ENCODE data around the gene ATAD2B.

Gene ATAD2B

DNA sequence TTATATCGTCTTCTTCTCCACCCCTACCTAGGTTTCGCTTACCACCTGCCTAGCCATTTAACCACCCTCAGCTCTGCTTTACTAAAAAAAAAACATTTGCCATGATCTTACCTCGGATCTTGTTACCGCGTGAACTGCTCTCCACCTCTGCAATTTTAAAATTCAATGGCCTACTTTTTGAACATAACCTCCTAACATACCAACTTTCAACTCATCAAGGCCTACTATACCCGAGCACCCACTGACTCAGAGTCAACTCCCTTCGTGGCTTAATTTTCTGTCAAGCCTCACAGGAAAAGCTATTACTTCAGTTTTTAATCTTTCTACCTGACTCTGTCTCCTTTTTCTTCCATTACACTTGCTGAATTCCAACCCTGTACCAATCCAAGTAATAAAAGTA is 55.7 kb downstream of the ATAD2B start:
- no peak overlapping the region for H3K27ac ChIP-seq
- no peak for TF ChIP-seq ZFX (IDR thresholded peaks at IDR 0.05; ENCODE audit: borderline replicate concordance)
- TF ChIP-seq, protein P1, sequence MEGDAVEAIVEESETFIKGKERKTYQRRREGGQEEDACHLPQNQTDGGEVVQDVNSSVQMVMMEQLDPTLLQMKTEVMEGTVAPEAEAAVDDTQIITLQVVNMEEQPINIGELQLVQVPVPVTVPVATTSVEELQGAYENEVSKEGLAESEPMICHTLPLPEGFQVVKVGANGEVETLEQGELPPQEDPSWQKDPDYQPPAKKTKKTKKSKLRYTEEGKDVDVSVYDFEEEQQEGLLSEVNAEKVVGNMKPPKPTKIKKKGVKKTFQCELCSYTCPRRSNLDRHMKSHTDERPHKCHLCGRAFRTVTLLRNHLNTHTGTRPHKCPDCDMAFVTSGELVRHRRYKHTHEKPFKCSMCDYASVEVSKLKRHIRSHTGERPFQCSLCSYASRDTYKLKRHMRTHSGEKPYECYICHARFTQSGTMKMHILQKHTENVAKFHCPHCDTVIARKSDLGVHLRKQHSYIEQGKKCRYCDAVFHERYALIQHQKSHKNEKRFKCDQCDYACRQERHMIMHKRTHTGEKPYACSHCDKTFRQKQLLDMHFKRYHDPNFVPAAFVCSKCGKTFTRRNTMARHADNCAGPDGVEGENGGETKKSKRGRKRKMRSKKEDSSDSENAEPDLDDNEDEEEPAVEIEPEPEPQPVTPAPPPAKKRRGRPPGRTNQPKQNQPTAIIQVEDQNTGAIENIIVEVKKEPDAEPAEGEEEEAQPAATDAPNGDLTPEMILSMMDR (IDR thresholded peaks at IDR 0.05) = no peak

DNA sequence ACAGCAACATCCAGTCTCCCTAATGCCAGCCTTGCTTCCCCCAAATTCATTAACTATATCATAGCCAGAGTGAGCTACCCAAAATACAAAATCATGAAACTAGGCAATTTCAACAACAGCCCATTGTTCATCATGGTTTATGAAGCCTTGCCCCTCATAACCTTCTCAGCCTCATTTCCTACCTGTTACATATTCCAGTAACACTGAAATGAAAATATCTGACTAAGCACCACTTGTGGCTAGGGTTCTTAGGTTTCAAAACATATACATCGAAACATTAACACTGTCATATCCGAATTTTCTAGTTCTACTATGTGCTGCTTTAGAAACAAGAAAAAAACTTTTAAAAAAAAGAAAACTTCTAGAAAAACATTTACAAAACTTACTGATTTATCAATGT is 59.5 kb downstream of the ATAD2B start:
- H3K27ac ChIP-seq = no peak overlapping the region
- no peak for TF ChIP-seq ZFX (IDR thresholded peaks at IDR 0.05; ENCODE audit: borderline replicate concordance)
- TF ChIP-seq, protein P1 (IDR thresholded peaks at IDR 0.05) = no peak

DNA sequence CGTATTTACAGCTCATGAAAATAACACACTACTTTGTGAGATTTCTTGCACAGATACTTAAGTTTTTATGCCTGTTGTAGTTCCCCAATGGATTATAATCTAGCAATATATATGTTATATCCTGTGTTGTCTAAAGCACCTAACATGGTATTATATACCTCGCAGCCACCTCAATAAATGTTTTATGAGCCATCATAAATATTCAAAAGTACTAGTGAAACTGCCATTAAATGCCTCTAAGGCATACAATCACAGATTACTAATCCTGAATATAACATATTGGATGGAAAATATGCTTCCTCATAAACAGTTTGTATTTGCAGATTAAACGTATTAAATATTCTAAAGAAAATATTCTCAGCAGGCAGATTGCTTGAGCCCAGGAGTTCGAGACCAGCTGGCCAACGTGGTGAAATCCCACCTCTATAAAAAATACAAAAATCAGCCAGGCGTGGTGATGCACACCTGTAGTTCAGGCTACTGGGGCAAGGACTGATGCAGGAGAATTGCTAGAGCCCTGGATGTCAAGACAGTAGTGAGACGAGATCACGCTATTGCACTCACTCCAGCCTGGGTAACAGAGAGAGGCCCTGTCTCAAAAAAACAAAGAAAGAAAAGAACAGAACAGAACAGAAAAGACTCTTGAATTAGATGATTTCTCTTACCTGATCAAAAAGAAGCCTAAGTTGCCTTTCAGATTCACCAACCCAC is 64.1 kb downstream of the ATAD2B start:
- no peak for TF ChIP-seq ZFX (IDR thresholded peaks at IDR 0.05; ENCODE audit: borderline replicate concordance)
- TF ChIP-seq, protein P1 (IDR thresholded peaks at IDR 0.05) = no peak
- no peak overlapping the region for H3K27ac ChIP-seq

DNA sequence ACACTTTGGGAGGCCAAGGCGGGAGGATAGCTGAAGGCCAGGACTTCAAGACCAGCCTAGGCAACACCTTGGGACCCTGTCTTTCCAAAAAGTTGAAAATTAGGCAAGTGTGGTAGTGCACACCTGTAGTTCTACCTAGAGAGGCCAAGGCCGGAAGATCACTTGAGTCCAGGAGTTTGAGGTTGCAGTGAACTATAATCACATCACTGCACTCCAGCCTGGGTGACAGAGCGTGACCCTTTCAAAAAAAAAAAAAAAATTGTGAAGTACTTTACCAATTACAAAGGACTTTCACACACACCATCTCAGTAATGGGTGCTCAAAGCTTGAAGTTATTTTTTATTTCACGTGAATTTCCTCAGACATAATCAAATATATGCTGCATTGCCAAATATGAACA is 65.0 kb downstream of the ATAD2B start:
- no peak overlapping the region for H3K27ac ChIP-seq
- TF ChIP-seq ZFX (IDR thresholded peaks at IDR 0.05; ENCODE audit: borderline replicate concordance) = no peak
- TF ChIP-seq, protein P1 (IDR thresholded peaks at IDR 0.05) = no peak

DNA sequence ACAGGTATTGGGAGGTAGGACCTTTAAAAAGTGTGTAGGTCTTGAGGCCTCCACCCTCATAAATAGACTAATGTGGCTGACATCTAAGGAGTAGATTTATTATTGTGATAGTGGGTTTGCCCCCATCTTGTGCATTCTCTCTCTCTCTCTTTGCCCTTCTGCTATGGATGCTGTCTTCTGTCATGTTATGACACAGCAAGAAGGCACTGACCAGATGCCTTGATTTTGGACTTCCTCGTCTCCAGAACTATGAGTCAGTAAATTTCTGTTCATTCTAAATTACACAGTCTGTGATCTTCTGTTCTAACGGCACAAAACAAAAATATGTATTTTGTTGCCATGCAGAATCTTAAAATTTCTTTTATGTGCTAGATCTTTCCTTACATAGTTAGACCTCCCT is 66.9 kb downstream of the ATAD2B start:
- TF ChIP-seq, protein P1 (IDR thresholded peaks at IDR 0.05) = no peak
- TF ChIP-seq ZFX (IDR thresholded peaks at IDR 0.05; ENCODE audit: borderline replicate concordance) = no peak
- no peak overlapping the region for H3K27ac ChIP-seq

DNA sequence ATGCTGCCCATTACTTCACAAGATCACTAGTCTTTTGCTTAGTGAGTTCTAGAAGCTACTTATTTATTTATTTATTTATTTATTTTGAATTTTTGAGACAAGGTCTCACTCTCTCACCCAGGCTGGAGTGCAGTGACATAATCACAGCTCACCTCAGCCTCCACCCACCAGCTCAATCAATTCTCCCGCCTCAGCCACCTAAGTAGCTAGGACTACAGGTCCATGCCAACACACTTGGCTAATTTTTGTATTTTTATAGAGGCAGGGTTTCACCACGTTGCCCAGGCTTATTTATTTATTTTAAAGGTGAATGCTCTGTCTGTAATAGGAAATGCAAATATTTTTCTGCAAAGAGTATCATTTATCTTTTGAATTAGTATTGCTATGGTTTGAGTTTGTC is 67.7 kb downstream of the ATAD2B start:
- TF ChIP-seq, protein P1 (IDR thresholded peaks at IDR 0.05) = no peak
- no peak for TF ChIP-seq ZFX (IDR thresholded peaks at IDR 0.05; ENCODE audit: borderline replicate concordance)
- no peak overlapping the region for H3K27ac ChIP-seq

DNA sequence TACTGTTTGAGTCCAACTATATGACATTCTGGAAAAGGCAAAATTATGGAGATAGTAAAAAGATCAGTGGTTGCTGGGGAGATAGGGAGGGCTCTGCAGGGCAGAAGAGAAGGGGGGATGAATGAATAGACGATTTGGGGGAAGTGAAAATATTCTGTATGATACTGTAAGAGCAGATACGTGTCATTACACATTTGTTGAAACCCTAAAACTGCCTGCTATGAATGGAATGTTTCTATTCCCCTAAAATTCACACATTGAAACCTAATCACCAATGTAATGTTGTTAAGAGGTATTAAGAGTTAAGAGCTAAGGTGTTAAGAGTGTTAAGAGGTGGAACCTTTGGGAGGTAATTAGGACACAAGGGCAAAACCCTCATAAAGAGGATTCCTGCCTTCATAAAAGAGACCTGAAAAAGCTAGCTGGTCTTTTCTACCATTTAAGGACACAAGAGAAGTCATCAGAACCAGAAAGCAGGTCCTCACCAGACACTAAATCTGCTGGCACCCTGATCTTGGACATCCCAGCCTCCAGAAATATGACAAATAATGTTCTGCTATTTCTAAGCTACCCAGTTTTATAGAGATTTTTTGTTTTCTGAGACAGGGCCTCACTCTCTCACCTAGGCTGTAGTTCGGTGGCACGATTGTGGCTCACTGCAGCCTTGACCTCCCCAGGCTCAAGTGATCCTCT is 76.2 kb downstream of the ATAD2B start:
- H3K27ac ChIP-seq = no peak overlapping the region
- TF ChIP-seq, protein P1 (IDR thresholded peaks at IDR 0.05) = no peak
- no peak for TF ChIP-seq ZFX (IDR thresholded peaks at IDR 0.05; ENCODE audit: borderline replicate concordance)
